Right cardiac atrium (tissue), 5 donors: Measurements from ENCODE around the gene SERTAD3. TPM values are rescaled to one million over a fixed set of nuclear protein-coding genes. Genes with fewer than 3 reads are reported as not detected.
A peak's percentile ranks its signal among the peaks of the same experiment; 100 is the strongest.
"Not testable (repeated sequence)": the region's sequence is repeated elsewhere in the genome, so short reads cannot be mapped to it uniquely, and the experiment has no call there.

Experiments
- ATAC-seq, 2 donors: fragments of 200-7000 bp; cut with Tn5 transposase; one replicate each; pipeline versions ENCODE4 v1.8.0 to v1.9.1; 2020; ENCODE audit warnings: moderate library complexity in 2 of 2, mild to moderate bottlenecking in 1 of 2
- DNase-seq, 3 donors: peaks; one replicate each; pipeline ENCODE4 v3.0.0-alpha.2; 2020
- H3K27ac ChIP-seq: one replicate; pipeline ENCODE4 v1.5.1; 2013; ENCODE audit warnings: mild to moderate bottlenecking, low read length, control low read depth, moderate library complexity
- H3K27me3 ChIP-seq: one replicate; pipeline ENCODE4 v1.6.1; 2013; ENCODE audit not compliant: control insufficient read depth, insufficient read depth
- H3K4me1 ChIP-seq: one replicate; pipeline ENCODE4 v1.6.1; 2013; ENCODE audit warnings: low read length; ENCODE audit not compliant: control insufficient read depth, insufficient read depth
- H3K4me3 ChIP-seq: one replicate; pipeline ENCODE4 v1.5.1; 2013; ENCODE audit warnings: low read length, control low read depth
- H3K9me3 ChIP-seq: one replicate; pipeline ENCODE4 v1.6.1; 2013; ENCODE audit warnings: low read length; ENCODE audit not compliant: control insufficient read depth
- WGBS: extraction: QIAGEN DNeasy Blood & Tissue Kit; methylation state at CpG from one replicate; pipeline ENCODE4 v1.1.7; 2013; 5-methylcytosine and 5-hydroxymethylcytosine counted together
- intact Hi-C, 4 donors: fragments of 100-400 bp; cut with DNase I; formaldehyde crosslinking; loops; one replicate each; pipeline versions ENCODE4 v1.11.0 to v1.14.0; 2022 to 2023
- polyA plus RNA-seq: library from polyadenylated mRNA; stranded (reverse); fragments of 200-250 nt; gene quantifications from one replicate; pipeline ENCODE4 v1.2.3, GENCODE V29; 2013
- total RNA-seq, 4 donors: library from RNA; stranded (reverse); fragmentation: NEBNext Ultra II Directional; extraction: Animal tissue kit (Norgen Biotek cat#: 25700); gene quantifications; one replicate each; pipeline ENCODE4 v1.2.1, GENCODE V29; 2021
- donor health status: healthy with polysubstance abuse.
- donor health status: DM: no; HTN: yes; CAD: no.
- donor health status: DM: no; HTN: no; CAD: no.
- donor health status: DM: no; HTN: yes; CAD: no; lungs with severe emphysema.
- donor health status: DM: yes; HTN: yes; CAD: no.

The SERTAD3 gene
- total and polyA plus RNA-seq, 5 donors: 31.5 to 48.2 (median 36.2) TPM

GRCh38 chr19:40466985-40467734, 23.0 kb upstream of the SERTAD3 start, which contains the start of gene SPTBN4:
SPTBN4 (plus strand) TSS chr19:40467001; CDS start chr19:40472622, 5,621 bp downstream.
- H3K27ac ChIP-seq: peak within 1 kb of the TSS; percentile 24
- intact Hi-C loops: loop anchor here in 1 of 4 donors (10.0 kb wide), 1 partner anchor 138 kb away; the partner anchor contains the start of gene LTBP4
- H3K4me1 ChIP-seq: peaks cover 9% of the 10 kb centered on the region
- DNase-seq (peak; percentile 29 to 76 (median 58)), ATAC-seq (no peak)
- no peaks in the 10 kb centered on the region for H3K27me3 ChIP-seq
- WGBS: 4% methylated on average over 85 of the region's 87 CpGs
- H3K4me3 ChIP-seq: peak within 1 kb of the TSS; percentile 58
- H3K9me3 ChIP-seq: no peaks in the 10 kb centered on the region

- ATAC-seq: peak; percentile 0 to 4
- intact Hi-C loops: loop anchor here in 1 of 4 donors (10.0 kb wide), 1 partner anchor 138 kb away; the partner anchor contains the start of gene LTBP4
- peak overlapping the region; percentile 58 for H3K4me3 ChIP-seq
- WGBS: 13% methylated on average over 48 of the region's 48 CpGs
- peaks cover 9% of the 10 kb centered on the region for H3K4me1 ChIP-seq
- no peaks in the 10 kb centered on the region for H3K9me3 ChIP-seq
- H3K27ac ChIP-seq: peak overlapping the region; percentile 24
- H3K27me3 ChIP-seq: no peaks in the 10 kb centered on the region
- peak; percentile 57 to 81 (median 78) for DNase-seq
Measured at GRCh38 chr19:40466219-40466984, 22.3 kb upstream of the SERTAD3 start.

GRCh38 chr19:40465557-40466218, 21.6 kb upstream of the SERTAD3 start, which contains the start of gene BLVRB:
BLVRB (minus strand) TSS chr19:40465745; CDS start chr19:40465688, 57 bp downstream.
- Histone ChIP-seq H3K9me3 (no peaks in the 10 kb centered on the region), H3K4me1 (peaks cover 9% of the 10 kb centered on the region), H3K4me3 (peak within 1 kb of the TSS; percentile 77), H3K27ac (peak within 1 kb of the TSS; percentile 86), H3K27me3 (no peaks in the 10 kb centered on the region)
- intact Hi-C loops: loop anchor here in 1 of 4 donors (10.0 kb wide), 1 partner anchor 139 kb away; the partner anchor contains the start of gene LTBP4
- ATAC-seq: peak; percentile 97
- WGBS: under 1% methylated on average over 54 of the region's 54 CpGs
- DNase-seq: peak; percentile 99 to 100 (median 100)

GRCh38 chr19:40465025-40465556, 21.0 kb upstream of the SERTAD3 start:
- 14% methylated on average over 11 of the region's 11 CpGs for WGBS
- peaks cover 9% of the 10 kb centered on the region for H3K4me1 ChIP-seq
- intact Hi-C loops: loop anchor here in 1 of 4 donors (10.0 kb wide), 1 partner anchor 140 kb away; the partner anchor contains the start of gene LTBP4

GRCh38 chr19:40464059-40465024, 20.2 kb upstream of the SERTAD3 start:
- intact Hi-C loops: loop anchor here in 2 of 4 donors (5.0 to 10.0 kb wide), 2 partner anchors 133 to 140 kb away; partner anchors contain the start of gene LTBP4 (in 1 of the 2)
- peak in 1 of 2 donors; percentile 36 for ATAC-seq
- H3K4me1 ChIP-seq: peaks cover 9% of the 10 kb centered on the region

More at GRCh38 chr19:40465025-40465556, 21.0 kb upstream of the SERTAD3 start:
- Histone ChIP-seq H3K27me3 (no peaks in the 10 kb centered on the region), H3K9me3 (no peaks in the 10 kb centered on the region), H3K27ac (peak overlapping the region; percentile 86), H3K4me3 (peak overlapping the region; percentile 77)
- ATAC-seq: peak; percentile 30 to 33
- DNase-seq: no peak

GRCh38 chr19:40463587-40464037, 19.5 kb upstream of the SERTAD3 start:
- intact Hi-C loops: loop anchor here in 2 of 4 donors (5.0 to 10.0 kb wide), 2 partner anchors 134 to 141 kb away; partner anchors contain the start of gene LTBP4 (in 1 of the 2)
- 68% methylated on average over 12 of the region's 12 CpGs for WGBS
- not testable (repeated sequence) for H3K27ac ChIP-seq, H3K4me3 ChIP-seq, ATAC-seq, H3K9me3 ChIP-seq, H3K27me3 ChIP-seq, H3K4me1 ChIP-seq
- peak in 1 of 3 donors; percentile 31 for DNase-seq

More at GRCh38 chr19:40464059-40465024, 20.2 kb upstream of the SERTAD3 start:
- peak; percentile 84 to 93 (median 90) for DNase-seq
- Histone ChIP-seq H3K27me3 (no peaks in the 10 kb centered on the region), H3K27ac (peak overlapping the region; percentile 86), H3K9me3 (no peaks in the 10 kb centered on the region), H3K4me3 (peak overlapping the region; percentile 77)
- 27% methylated on average over 11 of the region's 11 CpGs for WGBS

- no peak for ATAC-seq
- H3K4me1 ChIP-seq: peaks cover 9% of the 10 kb centered on the region
- intact Hi-C loops: loop anchor here in 2 of 4 donors (5.0 to 10.0 kb wide), 2 partner anchors 136 to 143 kb away; partner anchors contain the start of gene LTBP4 (in 1 of the 2)
- no peak overlapping the region for H3K4me3 ChIP-seq
- DNase-seq: peak; percentile 51 to 82 (median 77)
- 71% methylated on average over 7 of the region's 7 CpGs for WGBS
- no peak overlapping the region for H3K27ac ChIP-seq
- no peaks in the 10 kb centered on the region for H3K27me3 ChIP-seq
- no peaks in the 10 kb centered on the region for H3K9me3 ChIP-seq
Measured at GRCh38 chr19:40461669-40462221, 17.6 kb upstream of the SERTAD3 start.

- H3K27ac ChIP-seq: no peak overlapping the region
- peaks cover 4% of the 10 kb centered on the region for H3K4me1 ChIP-seq
- ATAC-seq: no peak
- 91% methylated on average over 3 of the region's 3 CpGs for WGBS
- H3K9me3 ChIP-seq: no peaks in the 10 kb centered on the region
- no peak overlapping the region for H3K4me3 ChIP-seq
- no peak for DNase-seq
- intact Hi-C loops: loop anchor here in 2 of 4 donors (5.0 to 10.0 kb wide), 2 partner anchors 137 to 145 kb away; partner anchors contain the start of gene LTBP4 (in 1 of the 2)
- H3K27me3 ChIP-seq: no peaks in the 10 kb centered on the region
Measured at GRCh38 chr19:40460185-40460584, 16.1 kb upstream of the SERTAD3 start.

GRCh38 chr19:40458597-40458974, 14.5 kb upstream of the SERTAD3 start:
- over 99% methylated on average over 3 of the region's 3 CpGs for WGBS
- intact Hi-C loops: no loop called here
- H3K9me3 ChIP-seq: no peaks in the 10 kb centered on the region
- H3K4me1 ChIP-seq: no peaks in the 10 kb centered on the region
- no peak overlapping the region for H3K4me3 ChIP-seq
- ATAC-seq (no peak), DNase-seq (peak in 1 of 3 donors; percentile 27)
- no peaks in the 10 kb centered on the region for H3K27me3 ChIP-seq
- no peak overlapping the region for H3K27ac ChIP-seq
